OCI-LY7 (cell line): ENCODE results near the gene TEAD2. TPM values are rescaled to one million over a fixed set of nuclear protein-coding genes. Genes with fewer than 3 reads are reported as not detected.

Source experiments
- BruUV-seq: library from RNA; stranded (reverse); fragments of 400-500 nt; replicated peaks from 2 replicates; lab custom pipeline; 2021; lab: Mats Ljungman, UMichigan
- CTCF ChIA-PET: fragments of 300-600 bp; sonication (Branson Sonifier 250); formaldehyde crosslinking; loops from one replicate; lab custom pipeline; 2022; ENCODE audit warnings: antibody characterized with exemption; ENCODE audit not compliant: unreplicated experiment; lab: Charles Lee
- POLR2A ChIA-PET: fragments of 300-600 bp; sonication (Branson Sonifier 250); formaldehyde crosslinking; loops from one replicate; lab custom pipeline; 2022; ENCODE audit warnings: antibody characterized with exemption; lab: Charles Lee
- DNase-seq: peaks from one replicate; pipeline ENCODE4 v3.0.0-alpha.2; 2015; ENCODE audit warnings: low spot score
- H2AFZ ChIP-seq: fragments of 200-600 bp; sonication (generic), shearing (Covaris generic); 2 replicates; pipeline ENCODE4 v1.6.1; 2014; ENCODE audit warnings: mild to moderate bottlenecking, antibody characterized with exemption, low read length, moderate library complexity
- H3K27ac ChIP-seq: fragments of 200-600 bp; sonication (generic); 2 replicates; pipeline ENCODE4 v1.5.1; 2014; ENCODE audit warnings: mixed run types, low read depth, mild to moderate bottlenecking, moderate library complexity, low read length, inconsistent platforms; ENCODE audit not compliant: poor library complexity, severe bottlenecking
- H3K36me3 ChIP-seq: fragments of 200-600 bp; sonication (generic); 2 replicates; pipeline ENCODE4 v1.6.1; 2014; ENCODE audit warnings: mild to moderate bottlenecking, antibody characterized with exemption, low read length, moderate library complexity, mixed read lengths; ENCODE audit not compliant: insufficient read depth
- H3K4me1 ChIP-seq: fragments of 200-600 bp; sonication (generic); 2 replicates; pipeline ENCODE4 v1.5.1; 2014; ENCODE audit warnings: mild to moderate bottlenecking, low read length; ENCODE audit not compliant: insufficient read depth, poor library complexity, severe bottlenecking
- H3K4me2 ChIP-seq: fragments of 200-600 bp; sonication (generic); 2 replicates; pipeline ENCODE4 v1.6.1; 2014; ENCODE audit warnings: mild to moderate bottlenecking, low read length
- H3K4me3 ChIP-seq: fragments of 200-600 bp; sonication (generic); 2 replicates; pipeline ENCODE4 v1.5.1; 2014; ENCODE audit warnings: mild to moderate bottlenecking, low read depth, low read length; ENCODE audit not compliant: poor library complexity, severe bottlenecking
- H3K79me2 ChIP-seq: fragments of 200-600 bp; sonication (generic); 2 replicates; pipeline ENCODE4 v1.6.1; 2016; ENCODE audit warnings: low read depth, mild to moderate bottlenecking, low read length, moderate library complexity, mixed read lengths; ENCODE audit not compliant: insufficient read depth
- H3K9me2 ChIP-seq: fragments of 200-600 bp; sonication (generic); 2 replicates; pipeline ENCODE4 v1.6.1; 2016; ENCODE audit warnings: mild to moderate bottlenecking, low read length, mixed read lengths; ENCODE audit not compliant: insufficient read depth
- H3K9me3 ChIP-seq: fragments of 200-600 bp; sonication (generic); 2 replicates; pipeline ENCODE4 v1.6.1; 2014; ENCODE audit warnings: mild to moderate bottlenecking, mixed run types, low read length, mixed read lengths
- H4K20me1 ChIP-seq: fragments of 200-600 bp; sonication (generic); 2 replicates; pipeline ENCODE4 v1.6.1; 2014; ENCODE audit warnings: mild to moderate bottlenecking, antibody characterized with exemption, low read length, moderate library complexity, mixed read lengths; ENCODE audit not compliant: insufficient read depth
- CTCF ChIP-seq: fragments of 200-600 bp; sonication (generic); conservative IDR thresholded peaks from 2 replicates; pipeline ENCODE4 v1.5.1; 2014; ENCODE audit warnings: mild to moderate bottlenecking, antibody characterized with exemption, low read length, moderate library complexity, mixed read lengths
- EZH2phosphoT487 ChIP-seq: fragments of 200-600 bp; sonication (generic); IDR thresholded peaks from 2 replicates; pipeline ENCODE4 v1.6.1; 2018; ENCODE audit warnings: low read depth, borderline replicate concordance, mild to moderate bottlenecking, mixed run types, antibody characterized with exemption, low read length, moderate library complexity, mixed read lengths
- intact Hi-C: fragments of 100-400 bp; cut with micrococcal nuclease; formaldehyde crosslinking; loops from one replicate; pipeline ENCODE4 v1.10.0; 2022; ENCODE audit not compliant: unreplicated experiment
- total RNA-seq, 2 experiments: library from RNA; depleted of rRNA in 1 of 2; stranded (reverse); fragments of >200 nt in 1 of 2; shearing (Covaris generic) in 1 of 2; gene quantifications; 2 replicates each; pipeline ENCODE4 v1.2.3, GENCODE V29; 2014 to 2022

Gene TEAD2
- total RNA-seq, 2 experiments from 2014 or later, result 4.9 to 5.3 TPM

GRCh38 chr19:49382639-49383038, 20.4 kb upstream of the TEAD2 start:
- DNase-seq, result no peak

GRCh38 chr19:49380391-49380790, 18.2 kb upstream of the TEAD2 start:
- Histone ChIP-seq H3K27ac (no peak overlapping the region), H2AFZ (no peak overlapping the region), H3K36me3 (no peaks in the 10 kb centered on the region; the same call in 1 of the 2 replicates), H3K4me2 (no peak overlapping the region), H3K4me1 (peaks cover 16% of the 10 kb centered on the region), H3K79me2 (no peaks in the 10 kb centered on the region), H3K9me2 (no peaks in the 10 kb centered on the region), H3K4me3 (no peak overlapping the region), H4K20me1 (no peaks in the 10 kb centered on the region), H3K9me3 (peaks cover 16% of the 10 kb centered on the region; the same call in 1 of the 2 replicates)
- TF ChIP-seq CTCF (no peak), EZH2phosphoT487 (no peak)
- DNase-seq, result no peak
- no TSS peak for BruUV-seq
- intact Hi-C loops, result no loop called here
- CTCF ChIA-PET, result no interaction called here
- POLR2A ChIA-PET, result interaction anchor here (0.5 to 1.1 kb wide), 2 partner anchors 10 to 24 kb away, joined by 3 to 4 read pairs; no protein-coding TSS in a partner anchor

More at GRCh38 chr19:49382639-49383038, 20.4 kb upstream of the TEAD2 start:
- H3K4me2 ChIP-seq, result no peak overlapping the region
- H3K9me2 ChIP-seq, result no peaks in the 10 kb centered on the region
- H3K4me1 ChIP-seq, result peaks cover 29% of the 10 kb centered on the region
- no peaks in the 10 kb centered on the region; the same call in 1 of the 2 replicates for H3K36me3 ChIP-seq
- H3K27ac ChIP-seq, result no peak overlapping the region
- no peaks in the 10 kb centered on the region for H4K20me1 ChIP-seq
- no peak overlapping the region for H3K4me3 ChIP-seq
- no peaks in the 10 kb centered on the region for H3K79me2 ChIP-seq
- no TSS peak for BruUV-seq
- ChIA-PET CTCF (no interaction called here), POLR2A (interaction anchor here (0.7 kb wide), 2 partner anchors 16 to 288 kb away, joined by 3 to 5 read pairs; no protein-coding TSS in a partner anchor)
- H3K9me3 ChIP-seq, result peaks cover 16% of the 10 kb centered on the region; the same call in 1 of the 2 replicates
- TF ChIP-seq CTCF (no peak), EZH2phosphoT487 (no peak)
- intact Hi-C loops, result no loop called here
- no peak overlapping the region for H2AFZ ChIP-seq

GRCh38 chr19:49378512-49378911, 16.3 kb upstream of the TEAD2 start:
- intact Hi-C loops, result no loop called here
- H3K4me2 ChIP-seq, result no peak overlapping the region
- POLR2A ChIA-PET, result no interaction called here
- no peak overlapping the region for H3K27ac ChIP-seq
- H3K9me2 ChIP-seq, result no peaks in the 10 kb centered on the region
- H3K4me3 ChIP-seq, result no peak overlapping the region
- CTCF ChIA-PET, result no interaction called here
- H4K20me1 ChIP-seq, result no peaks in the 10 kb centered on the region
- no peak for DNase-seq
- TF ChIP-seq EZH2phosphoT487 (no peak), CTCF (no peak)
- H3K9me3 ChIP-seq, result peaks cover 16% of the 10 kb centered on the region; the same call in 1 of the 2 replicates
- no peaks in the 10 kb centered on the region for H3K79me2 ChIP-seq
- BruUV-seq, result no TSS peak
- peaks cover 16% of the 10 kb centered on the region for H3K4me1 ChIP-seq
- no peaks in the 10 kb centered on the region; the same call in 1 of the 2 replicates for H3K36me3 ChIP-seq
- H2AFZ ChIP-seq, result peak overlapping the region; percentile 76
